ENCODE data around the gene NPEPPS. TPM values are rescaled to one million over a fixed set of nuclear protein-coding genes. Genes with fewer than 3 reads are reported as not detected.

Gene NPEPPS
- total and polyA plus RNA-seq, 2 of the 13 experiments (the other 11 are each of a cell fraction or from before 2014, with no cell fraction given): 53.5 to 127 TPM

GRCh38 chr17:47649972-47650524 is 119.1 kb downstream of the NPEPPS start (continued):
- peak; percentile 63; the same call in 1 of the 2 replicates for TF ChIP-seq JUNB (CRISPR knock-in tag; IDR thresholded peaks at IDR 0.05; ENCODE audit: borderline replicate concordance)
- no peak for TF ChIP-seq KMT2B (CRISPR knock-in tag; IDR thresholded peaks at IDR 0.05)
- 0 out of 2 replicates have a peak, but pooled peaks have one; percentile 11 for TF ChIP-seq RNF219 (CRISPR knock-in tag; IDR thresholded peaks at IDR 0.05)
- no peak for TF ChIP-seq GATAD1 (CRISPR knock-in tag; IDR thresholded peaks at IDR 0.05)
- TF ChIP-seq ATF3 (CRISPR knock-in tag; IDR thresholded peaks at IDR 0.05): no peak
- peak; percentile 76; the same call in 1 of the 2 replicates for TF ChIP-seq FIP1L1 (IDR thresholded peaks at IDR 0.05; ENCODE audit: borderline replicate concordance, insufficient read depth, low read depth, low read length)
- no peak for TF ChIP-seq SNAPC2 (CRISPR knock-in tag; IDR thresholded peaks at IDR 0.05)
- peak; percentile 100; the same call in 1 of the 2 replicates for TF ChIP-seq PCBP1 (IDR thresholded peaks at IDR 0.05; ENCODE audit: borderline replicate concordance, low read depth, low read length)
- TF ChIP-seq GRHL1 (CRISPR knock-in tag; conservative IDR thresholded peaks at IDR 0.05): no peak
- TF ChIP-seq PRMT3 (CRISPR knock-in tag; IDR thresholded peaks at IDR 0.05; ENCODE audit: borderline replicate concordance, low read depth): 0 out of 2 replicates have a peak, but pooled peaks have one; percentile 17
- TF ChIP-seq ZNF609 (CRISPR knock-in tag; IDR thresholded peaks at IDR 0.05; ENCODE audit: borderline replicate concordance): no peak
- peak; percentile 56; the same call in 1 of the 2 replicates for TF ChIP-seq RBFOX2 (IDR thresholded peaks at IDR 0.05; ENCODE audit: low read depth, low read length)
- TF ChIP-seq ZNF891 (CRISPR knock-in tag; IDR thresholded peaks at IDR 0.05): peak; percentile 48; the same call in 1 of the 2 replicates
- no peak for TF ChIP-seq TMF1 (CRISPR knock-in tag; IDR thresholded peaks at IDR 0.05; ENCODE audit: low read depth)
- TF ChIP-seq ZNF18 (CRISPR knock-in tag; IDR thresholded peaks at IDR 0.05; ENCODE audit: insufficient replicate concordance): peak; percentile 63
